Stimulated activated CD4-positive, alpha-beta T cell treated with anti-CD3 and anti-CD28 coated beads, Interleukin-2, amount 100 ng/mL, for 4 hours (primary cell): ENCODE results near the gene C1QTNF7.

Experiments
- DNase-seq: peaks from one replicate; pipeline ENCODE4 v3.0.0-alpha.2; 2020; ENCODE audit warnings: low read depth

The C1QTNF7 gene

GRCh38 chr4:15457406-15458201, 29.8 kb downstream of the C1QTNF7 start:
- no peak for DNase-seq

- DNase-seq = no peak
Measured at GRCh38 chr4:15458616-15459015, 30.8 kb downstream of the C1QTNF7 start.

- DNase-seq = no peak
Measured at GRCh38 chr4:15459706-15460105, 31.9 kb downstream of the C1QTNF7 start.

GRCh38 chr4:15466596-15466995, 38.8 kb downstream of the C1QTNF7 start:
- DNase-seq = no peak

- DNase-seq = no peak
Measured at GRCh38 chr4:15469402-15470127, 41.7 kb downstream of the C1QTNF7 start, which contains the start of gene CC2D2A. Gene CC2D2A, plus strand, starts transcription at chr4:15469882. Its CDS starts 6,051 bp downstream, at chr4:15475933.

GRCh38 chr4:15470128-15470475, 42.3 kb downstream of the C1QTNF7 start:
- no peak for DNase-seq

- no peak for DNase-seq
Measured at GRCh38 chr4:15476396-15476795, 48.6 kb downstream of the C1QTNF7 start.

GRCh38 chr4:15478724-15479088, 50.9 kb downstream of the C1QTNF7 start:
- no peak for DNase-seq

GRCh38 chr4:15479089-15479912, 51.5 kb downstream of the C1QTNF7 start:
- DNase-seq = no peak

GRCh38 chr4:15479913-15480185, 52.0 kb downstream of the C1QTNF7 start:
- no peak for DNase-seq

GRCh38 chr4:15481961-15482745, 54.3 kb downstream of the C1QTNF7 start:
- DNase-seq = no peak

GRCh38 chr4:15482842-15483241, 55.0 kb downstream of the C1QTNF7 start:
- no peak for DNase-seq

GRCh38 chr4:15488136-15488535, 60.3 kb downstream of the C1QTNF7 start:
- no peak for DNase-seq

GRCh38 chr4:15488658-15489470, 61.0 kb downstream of the C1QTNF7 start:
- DNase-seq = no peak

GRCh38 chr4:15489551-15489950, 61.7 kb downstream of the C1QTNF7 start:
- no peak for DNase-seq

GRCh38 chr4:15493411-15493810, 65.6 kb downstream of the C1QTNF7 start:
- DNase-seq = no peak

- DNase-seq = no peak
Measured at GRCh38 chr4:15495621-15496020, 67.8 kb downstream of the C1QTNF7 start.
